Measurements from ENCODE around the gene HMG20B. TPM values are rescaled to one million over a fixed set of nuclear protein-coding genes. Genes with fewer than 3 reads are reported as not detected.

HMG20B gene
- total and polyA plus RNA-seq, 2 experiments from 2014 or later: 62.6 to 82.3 TPM

DNA sequence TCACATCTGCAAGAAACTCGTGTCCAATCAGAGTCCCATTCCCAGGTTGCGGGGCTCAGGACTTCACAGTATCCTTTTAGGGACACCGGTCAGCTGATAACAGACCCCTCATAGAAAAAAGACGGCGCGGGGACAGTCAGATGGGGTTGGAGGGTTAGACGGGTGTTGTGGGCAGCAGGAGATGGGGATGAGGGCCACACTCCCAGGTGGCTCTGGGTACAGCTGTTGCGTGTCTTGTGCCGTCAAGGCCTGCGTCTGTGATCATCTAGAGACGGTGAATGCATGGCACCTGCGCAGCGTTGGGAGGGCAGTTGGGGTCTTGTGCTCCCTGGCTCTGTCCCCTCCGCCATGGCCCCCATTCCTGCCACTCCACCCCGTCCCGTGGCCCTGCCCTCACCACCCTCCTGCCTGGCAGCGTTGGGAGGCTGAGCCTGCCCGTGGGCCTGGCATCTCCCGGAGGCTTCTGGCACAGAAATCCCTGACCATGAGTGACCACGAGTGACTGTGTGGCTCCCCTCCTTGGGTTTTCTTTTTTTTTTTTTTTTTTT lies 47.8 kb upstream of the HMG20B start:
- 96% methylated on average over 19 of the region's 20 CpGs for WGBS (ENCODE audit: low lambda C conversion rate, missing lambda C conversion rate)
- no peaks in the 10 kb centered on the region for H3K9me3 ChIP-seq (ENCODE audit: low read depth)
- no peak overlapping the region for H2AFZ ChIP-seq
- peaks cover 34% of the 10 kb centered on the region for H4K20me1 ChIP-seq (ENCODE audit: insufficient read depth, poor library complexity, severe bottlenecking)
- H3K36me3 ChIP-seq (replicated peaks; ENCODE audit: insufficient read depth, low read depth): no peaks in the 10 kb centered on the region
- no peaks in the 10 kb centered on the region for H3K4me1 ChIP-seq (ENCODE audit: insufficient read depth)
- H3K27me3 ChIP-seq: no peaks in the 10 kb centered on the region
- TF ChIP-seq EZH2 (IDR thresholded peaks at IDR 0.05; ENCODE audit: borderline replicate concordance): no peak
- TF ChIP-seq CTCF (IDR thresholded peaks at IDR 0.05; ENCODE audit: poor library complexity): no peak
- TF ChIP-seq EZH2phosphoT487 (IDR thresholded peaks at IDR 0.05; ENCODE audit: low read depth, severe bottlenecking, unreplicated experiment): no peak
- no peak overlapping the region for H3K27ac ChIP-seq
- no peak overlapping the region for H3K4me2 ChIP-seq
- peaks cover 31% of the 10 kb centered on the region for H3K79me2 ChIP-seq
- no peak overlapping the region for H3K4me3 ChIP-seq
- no peak for DNase-seq (ENCODE audit: low spot score)
- H3K9me2 ChIP-seq (replicated peaks; ENCODE audit: insufficient read depth): no peaks in the 10 kb centered on the region

DNA sequence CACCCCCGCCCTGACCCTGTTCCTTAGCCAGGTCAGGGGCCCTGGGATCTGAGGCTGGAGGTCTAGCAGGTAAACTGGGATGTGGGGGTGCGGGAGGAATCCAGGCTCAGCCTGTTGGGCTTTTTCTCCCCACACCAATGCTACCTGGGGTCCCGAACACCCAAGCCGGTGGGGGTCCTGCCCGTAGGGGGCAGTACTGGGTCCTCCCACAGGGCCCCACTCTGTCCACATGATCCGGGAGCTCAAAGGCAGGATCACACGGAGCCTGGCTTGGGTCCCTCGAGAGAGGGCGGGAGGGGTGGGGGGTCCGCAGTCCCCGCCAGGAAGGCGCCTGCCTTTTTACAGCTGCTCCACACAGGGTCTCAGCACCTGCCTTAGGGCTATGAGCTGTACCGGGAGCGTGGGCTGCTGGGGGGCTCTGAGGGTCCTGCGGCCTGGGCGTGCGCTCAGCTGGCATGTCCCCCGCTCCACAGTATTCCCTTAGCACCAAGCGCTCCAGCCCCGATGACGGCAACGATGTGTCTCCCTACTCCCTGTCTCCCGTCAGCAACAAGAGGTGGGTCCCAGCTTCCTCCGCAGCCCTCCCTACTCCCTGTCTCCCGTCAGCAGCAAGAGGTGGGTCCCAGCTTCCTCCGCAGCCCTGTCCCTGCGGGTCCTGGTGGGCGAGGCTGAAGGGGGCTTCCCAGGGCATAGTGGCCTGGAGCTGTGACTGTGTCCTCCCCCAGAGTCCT lies 46.1 kb upstream of the HMG20B start:
- H3K4me2 ChIP-seq: no peak overlapping the region

DNA sequence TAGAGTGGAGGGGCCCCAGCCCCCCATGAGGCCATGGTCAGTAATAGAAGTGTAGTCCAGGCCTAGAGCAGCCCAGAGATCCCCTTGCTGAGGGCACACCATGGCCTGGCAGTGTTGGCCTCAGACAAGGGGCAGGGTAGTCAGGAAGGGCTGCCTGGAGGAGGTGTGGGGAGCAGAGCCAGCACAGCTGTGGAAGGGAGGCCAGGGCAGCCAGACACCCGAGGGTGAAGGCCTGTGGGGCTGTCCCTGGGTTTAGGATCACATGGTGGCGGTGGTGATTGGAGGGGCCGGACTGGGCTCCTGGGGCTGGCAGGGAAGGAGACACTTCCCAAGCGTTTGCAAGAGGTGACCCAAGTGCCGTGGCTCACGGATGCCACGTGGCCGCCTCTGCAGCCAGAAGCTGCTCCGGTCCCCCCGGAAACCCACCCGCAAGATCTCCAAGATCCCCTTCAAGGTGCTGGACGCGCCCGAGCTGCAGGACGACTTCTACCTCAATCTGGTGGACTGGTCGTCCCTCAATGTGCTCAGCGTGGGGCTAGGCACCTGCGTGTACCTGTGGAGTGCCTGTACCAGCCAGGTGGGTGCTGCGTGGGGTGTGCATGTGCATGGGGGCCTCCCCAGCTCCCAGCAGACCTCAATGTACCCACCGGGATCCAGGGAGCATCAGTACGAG lies 45.4 kb upstream of the HMG20B start:
- Histone ChIP-seq H3K36me3 (replicated peaks; ENCODE audit: insufficient read depth, low read depth) (no peaks in the 10 kb centered on the region), H3K27ac (no peak overlapping the region), H3K79me2 (peaks cover 7% of the 10 kb centered on the region), H3K4me1 (ENCODE audit: insufficient read depth) (no peaks in the 10 kb centered on the region), H3K27me3 (no peaks in the 10 kb centered on the region), H3K9me3 (ENCODE audit: low read depth) (no peaks in the 10 kb centered on the region), H3K4me2 (no peak overlapping the region), H3K4me3 (no peak overlapping the region), H3K9me2 (replicated peaks; ENCODE audit: insufficient read depth) (no peaks in the 10 kb centered on the region), H4K20me1 (ENCODE audit: insufficient read depth, poor library complexity, severe bottlenecking) (peaks cover 10% of the 10 kb centered on the region), H2AFZ (no peak overlapping the region)
- no peak for DNase-seq (ENCODE audit: low spot score)
- WGBS (ENCODE audit: low lambda C conversion rate, missing lambda C conversion rate): over 99% methylated on average over 19 of the region's 21 CpGs
- TF ChIP-seq EZH2phosphoT487 (IDR thresholded peaks at IDR 0.05; ENCODE audit: low read depth, severe bottlenecking, unreplicated experiment) (no peak), CTCF (IDR thresholded peaks at IDR 0.05; ENCODE audit: poor library complexity) (no peak), EZH2 (IDR thresholded peaks at IDR 0.05; ENCODE audit: borderline replicate concordance) (no peak)

More for the DNA sequence above, 46.1 kb upstream of the HMG20B start:
- H2AFZ ChIP-seq: no peak overlapping the region
- no peak for DNase-seq (ENCODE audit: low spot score)
- WGBS (ENCODE audit: low lambda C conversion rate, missing lambda C conversion rate): 97% methylated on average over 17 of the region's 28 CpGs
- H3K4me3 ChIP-seq: no peak overlapping the region
- no peaks in the 10 kb centered on the region for H3K9me2 ChIP-seq (replicated peaks; ENCODE audit: insufficient read depth)
- peaks cover 14% of the 10 kb centered on the region for H3K79me2 ChIP-seq
- H4K20me1 ChIP-seq (ENCODE audit: insufficient read depth, poor library complexity, severe bottlenecking): peaks cover 17% of the 10 kb centered on the region
- H3K27ac ChIP-seq: no peak overlapping the region
- TF ChIP-seq CTCF (IDR thresholded peaks at IDR 0.05; ENCODE audit: poor library complexity): peak; percentile 13
- no peak for TF ChIP-seq EZH2phosphoT487 (IDR thresholded peaks at IDR 0.05; ENCODE audit: low read depth, severe bottlenecking, unreplicated experiment)
- no peaks in the 10 kb centered on the region for H3K9me3 ChIP-seq (ENCODE audit: low read depth)
- H3K27me3 ChIP-seq: no peaks in the 10 kb centered on the region
- no peaks in the 10 kb centered on the region for H3K4me1 ChIP-seq (ENCODE audit: insufficient read depth)
- no peaks in the 10 kb centered on the region for H3K36me3 ChIP-seq (replicated peaks; ENCODE audit: insufficient read depth, low read depth)
